22Rv1 (cell line): ENCODE measurements around the gene HPCAL4.

Source experiments
- ZFX ChIP-seq: fragments of 450-650 bp; IDR thresholded peaks from 2 replicates; pipeline ENCODE4 v1.6.1; 2017; ENCODE audit warnings: antibody characterized with exemption, borderline replicate concordance
- TF ChIP-seq, protein P1 (sequence below): fragments of 450-650 bp; IDR thresholded peaks from 2 replicates; pipeline ENCODE4 v1.5.1; 2017; ENCODE audit warnings: mild to moderate bottlenecking

DNA sequence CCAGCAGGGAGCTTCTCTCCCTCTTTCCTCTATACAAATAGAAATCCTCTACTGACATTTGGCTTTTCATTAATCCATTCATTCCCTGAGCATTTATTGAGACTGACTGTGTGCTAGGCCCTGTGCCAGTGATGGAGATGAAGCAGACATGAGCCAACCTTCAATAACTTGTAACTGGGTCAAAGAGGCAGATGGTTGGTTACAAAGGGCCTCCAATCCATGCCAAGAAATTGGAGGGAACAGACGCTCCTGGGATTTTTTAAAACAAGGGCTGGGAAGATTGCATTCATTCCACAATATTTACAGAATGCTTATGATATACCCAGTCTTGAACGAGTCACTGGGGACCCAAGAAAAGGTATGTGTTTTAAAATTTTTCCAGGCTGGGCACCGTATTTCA, 6.2 kb downstream of the HPCAL4 start:
- TF ChIP-seq, protein P1, sequence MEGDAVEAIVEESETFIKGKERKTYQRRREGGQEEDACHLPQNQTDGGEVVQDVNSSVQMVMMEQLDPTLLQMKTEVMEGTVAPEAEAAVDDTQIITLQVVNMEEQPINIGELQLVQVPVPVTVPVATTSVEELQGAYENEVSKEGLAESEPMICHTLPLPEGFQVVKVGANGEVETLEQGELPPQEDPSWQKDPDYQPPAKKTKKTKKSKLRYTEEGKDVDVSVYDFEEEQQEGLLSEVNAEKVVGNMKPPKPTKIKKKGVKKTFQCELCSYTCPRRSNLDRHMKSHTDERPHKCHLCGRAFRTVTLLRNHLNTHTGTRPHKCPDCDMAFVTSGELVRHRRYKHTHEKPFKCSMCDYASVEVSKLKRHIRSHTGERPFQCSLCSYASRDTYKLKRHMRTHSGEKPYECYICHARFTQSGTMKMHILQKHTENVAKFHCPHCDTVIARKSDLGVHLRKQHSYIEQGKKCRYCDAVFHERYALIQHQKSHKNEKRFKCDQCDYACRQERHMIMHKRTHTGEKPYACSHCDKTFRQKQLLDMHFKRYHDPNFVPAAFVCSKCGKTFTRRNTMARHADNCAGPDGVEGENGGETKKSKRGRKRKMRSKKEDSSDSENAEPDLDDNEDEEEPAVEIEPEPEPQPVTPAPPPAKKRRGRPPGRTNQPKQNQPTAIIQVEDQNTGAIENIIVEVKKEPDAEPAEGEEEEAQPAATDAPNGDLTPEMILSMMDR: no peak
- TF ChIP-seq ZFX: no peak
